Lung (tissue), 16 donors: ENCODE results near the gene RRP7A. TPM values are rescaled to one million over a fixed set of nuclear protein-coding genes. Genes with fewer than 3 reads are reported as not detected.
"Not testable (repeated sequence)": the region's sequence is repeated elsewhere in the genome, so short reads cannot be mapped to it uniquely, and the experiment has no call there.

Experiments
- ATAC-seq: fragments of 200-7000 bp; cut with Tn5 transposase; one replicate; pipeline ENCODE4 v1.9.1; 2020; ENCODE audit warnings: moderate number of reproducible peaks; ENCODE audit not compliant: insufficient read depth, low FRiP score
- DNase-seq, 3 donors: peaks; one replicate each; pipeline ENCODE4 v3.0.0-alpha.2; 2013 to 2017
- H3K27ac ChIP-seq, 2 donors: one replicate each; pipeline ENCODE4 v1.5.1; 2013; ENCODE audit warnings: mild to moderate bottlenecking in 2 of 2, moderate library complexity in 2 of 2, control low read depth in 1 of 2, inconsistent platforms in 1 of 2, low read depth in 1 of 2, low read length in 1 of 2
- H3K27me3 ChIP-seq, 3 donors: one replicate each; pipeline ENCODE4 v1.5.1; 2013; ENCODE audit warnings: low read length in 2 of 3; ENCODE audit not compliant: control insufficient read depth in 3 of 3, insufficient read depth in 3 of 3
- H3K36me3 ChIP-seq, 4 donors: one replicate each; pipeline ENCODE4 v1.5.1; 2013; ENCODE audit warnings: low read length in 4 of 4, mild to moderate bottlenecking in 1 of 4, moderate library complexity in 1 of 4; ENCODE audit not compliant: control insufficient read depth in 4 of 4, insufficient read depth in 4 of 4
- H3K4me1 ChIP-seq, 5 donors: one replicate each; pipeline ENCODE4 v1.5.1; 2013; ENCODE audit warnings: low read length in 5 of 5, mild to moderate bottlenecking in 2 of 5, moderate library complexity in 1 of 5; ENCODE audit not compliant: control insufficient read depth in 5 of 5, insufficient read depth in 5 of 5
- H3K4me3 ChIP-seq: one replicate; pipeline ENCODE4 v1.5.1; 2013; ENCODE audit warnings: mild to moderate bottlenecking, control low read depth, moderate library complexity
- H3K9ac ChIP-seq, 2 donors: one replicate each; pipeline ENCODE4 v1.5.1; 2013; ENCODE audit warnings: low read length in 2 of 2, control low read depth in 1 of 2; ENCODE audit not compliant: insufficient read depth in 1 of 2
- H3K9me3 ChIP-seq, 4 donors: one replicate each; pipeline ENCODE4 v1.5.1; 2013; ENCODE audit warnings: low read length in 3 of 4, mild to moderate bottlenecking in 1 of 4, moderate library complexity in 1 of 4; ENCODE audit not compliant: control insufficient read depth in 4 of 4, insufficient read depth in 3 of 4
- CTCF ChIP-seq: IDR thresholded peaks from 2 replicates; pipeline ENCODE4 v1.5.1; 2012; ENCODE audit warnings: mild to moderate bottlenecking; ENCODE audit errors: control extremely low read depth, extremely low read depth
- WGBS, 2 donors: extraction: QIAGEN DNeasy Blood & Tissue Kit; methylation state at CpG; one replicate each; pipeline ENCODE4 v1.1.7; 2013; 5-methylcytosine and 5-hydroxymethylcytosine counted together
- long read RNA-seq, 5 donors: transcript quantifications; one replicate each; lab custom pipeline, GENCODE V29; 2026
- polyA plus RNA-seq, 2 donors: library from polyadenylated mRNA; stranded (reverse); fragments of 200-250 nt; gene quantifications; one replicate each; pipeline ENCODE4 v1.2.1, GENCODE V29; 2013
- total RNA-seq, 2 donors: library from RNA; depleted of rRNA in 1 of 2; stranded (reverse); fragments of >200 nt in 1 of 2; gene quantifications; one replicate each; pipeline ENCODE4 v1.2.1, GENCODE V29; 2014 to 2021
- donor health status: control.
- donor health status: control.
- donor health status: Bipolar disorder and iron deficiency.
- donor health status: healthy.
- donor health status: DM: yes; HTN: yes; CAD: no.

The RRP7A gene, protein sequence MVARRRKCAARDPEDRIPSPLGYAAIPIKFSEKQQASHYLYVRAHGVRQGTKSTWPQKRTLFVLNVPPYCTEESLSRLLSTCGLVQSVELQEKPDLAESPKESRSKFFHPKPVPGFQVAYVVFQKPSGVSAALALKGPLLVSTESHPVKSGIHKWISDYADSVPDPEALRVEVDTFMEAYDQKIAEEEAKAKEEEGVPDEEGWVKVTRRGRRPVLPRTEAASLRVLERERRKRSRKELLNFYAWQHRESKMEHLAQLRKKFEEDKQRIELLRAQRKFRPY
- total RNA-seq: 10 to 100 TPM; 14.9 to 35.5 TPM
- 10 to 100 TPM; 10.2 to 31.9 TPM for polyA plus RNA-seq
- long read RNA-seq, donor 1, transcript RRP7A-201 (7 exons, 3,801 nt): major isoform, 15 of 15 reads
- long read RNA-seq, donor 1, partial matches to known transcripts: 0 of 15 reads
- long read RNA-seq, donor 1, other reads (novel, unspliced or antisense): 0 of 15 reads
- long read RNA-seq, donor 2, transcript RRP7A-201 (7 exons, 3,801 nt): major isoform, 6 of 6 reads
- long read RNA-seq, donor 2, partial matches to known transcripts: 0 of 6 reads
- long read RNA-seq, donor 2, other reads (novel, unspliced or antisense): 0 of 6 reads
- long read RNA-seq, donor 3, transcript RRP7A-201 (7 exons, 3,801 nt): major isoform, 8 of 8 reads
- long read RNA-seq, donor 3, partial matches to known transcripts: 0 of 8 reads
- long read RNA-seq, donor 3, other reads (novel, unspliced or antisense): 0 of 8 reads
- long read RNA-seq, donor 4, transcript RRP7A-201 (7 exons, 3,801 nt): major isoform, 10 of 10 reads
- long read RNA-seq, donor 4, partial matches to known transcripts: 0 of 10 reads
- long read RNA-seq, donor 4, other reads (novel, unspliced or antisense): 0 of 10 reads
- long read RNA-seq, donor 5, transcript RRP7A-201 (7 exons, 3,801 nt): major isoform, 18 of 18 reads
- long read RNA-seq, donor 5, partial matches to known transcripts: 0 of 18 reads
- long read RNA-seq, donor 5, other reads (novel, unspliced or antisense): 0 of 18 reads

- Histone ChIP-seq H3K9me3 (peaks cover 0 to 3% (median 0%) of the 10 kb centered on the region in 4 donors), H3K9ac (peak within 1 kb of the TSS; percentile 47 to 63), H3K27me3 (no peaks in the 10 kb centered on the region), H3K4me1 (peaks cover 0 to 4% (median 0%) of the 10 kb centered on the region in 5 donors), H3K4me3 (peak within 1 kb of the TSS; percentile 56), H3K27ac (peak within 1 kb of the TSS; percentile 73 to 74), H3K36me3 (peaks cover 0 to 5% (median under 1%) of the 10 kb centered on the region in 4 donors)
- ATAC-seq: peak; percentile 96
- 7 to 10% methylated on average over 51 to 64 of the region's 65 CpGs for WGBS, 2 donors
- no peak for TF ChIP-seq CTCF
- DNase-seq: peak; percentile 68 to 82 (median 74)
Observed at GRCh38 chr22:42519525-42520401, at the start of gene RRP7A. Gene RRP7A (minus strand): TSS chr22:42519796. CDS start chr22:42519786, 10 bp downstream.

DNA sequence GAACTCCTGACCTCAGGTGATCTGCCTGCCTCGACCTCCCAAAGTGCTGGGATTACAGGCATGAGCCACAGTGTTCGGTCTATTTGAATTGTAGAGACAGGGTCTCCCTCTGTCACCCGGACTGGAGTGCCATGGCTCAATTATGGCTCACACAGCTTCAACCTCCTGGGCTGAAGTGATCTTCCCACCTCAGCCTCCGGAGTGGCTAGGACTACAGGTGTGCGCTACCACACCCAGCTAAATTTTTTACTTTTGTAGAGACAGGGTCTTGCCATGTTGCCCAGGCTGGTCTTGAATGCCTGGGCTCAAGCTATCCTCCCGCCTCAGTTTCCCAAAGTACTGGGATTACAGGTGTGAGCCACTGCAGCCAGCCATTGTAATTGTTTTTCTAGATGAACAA, 48.4 kb upstream of the RRP7A start:
- peaks cover 0 to 14% (median 5%) of the 10 kb centered on the region in 4 donors for H3K36me3 ChIP-seq
- H3K27me3 ChIP-seq, H3K9ac ChIP-seq, H3K4me3 ChIP-seq, ATAC-seq, H3K9me3 ChIP-seq, H3K4me1 ChIP-seq, H3K27ac ChIP-seq, DNase-seq: not testable (repeated sequence)
- 78 to 89% methylated on average over 5 of the region's 6 CpGs for WGBS, 2 donors

GRCh38 chr22:42565956-42566355, 46.4 kb upstream of the RRP7A start:
- peaks cover 0 to 7% (median 0%) of the 10 kb centered on the region in 5 donors for H3K4me1 ChIP-seq
- H3K27ac ChIP-seq: no peak overlapping the region
- peaks cover 0 to 7% (median 3%) of the 10 kb centered on the region in 4 donors for H3K36me3 ChIP-seq
- DNase-seq (no peak), ATAC-seq (no peak)
- H3K4me3 ChIP-seq: no peak overlapping the region
- H3K9me3 ChIP-seq: no peaks in the 10 kb centered on the region
- no peak for TF ChIP-seq CTCF
- 97 to 98% methylated on average over 12 of the region's 12 CpGs for WGBS, 2 donors
- H3K27me3 ChIP-seq: no peaks in the 10 kb centered on the region
- no peak overlapping the region for H3K9ac ChIP-seq
